HepG2 (cell line): ENCODE data around the gene C16orf87. TPM values are rescaled to one million over a fixed set of nuclear protein-coding genes. Genes with fewer than 3 reads are reported as not detected.

Source experiments
- NFKB2 ChIP-seq: sonication (generic); formaldehyde crosslinking; IDR thresholded peaks from 2 replicates; pipeline ENCODE4 v1.4.0; 2020; ENCODE audit warnings: missing genetic modification reagents, borderline replicate concordance
- NPAS2 ChIP-seq: sonication (generic); formaldehyde crosslinking; IDR thresholded peaks from 2 replicates; pipeline ENCODE4 v1.8.0; 2022; ENCODE audit warnings: mild to moderate bottlenecking, missing genetic modification reagents, borderline replicate concordance
- POGZ ChIP-seq: sonication (generic); formaldehyde crosslinking; IDR thresholded peaks from 2 replicates; pipeline ENCODE4 v1.4.0; 2020; ENCODE audit warnings: mild to moderate bottlenecking, missing genetic modification reagents
- RBM39 ChIP-seq: fragments of 200-400 bp; formaldehyde crosslinking; IDR thresholded peaks from one replicate; pipeline ENCODE4 v1.6.1; 2018; ENCODE audit warnings: antibody characterized with exemption, mild to moderate bottlenecking, low read depth, low read length; ENCODE audit not compliant: poor library complexity, severe bottlenecking
- ZFX ChIP-seq: sonication (generic); formaldehyde crosslinking; IDR thresholded peaks from 2 replicates; pipeline ENCODE4 v1.4.0; 2020; ENCODE audit warnings: mild to moderate bottlenecking, low read depth, missing genetic modification reagents, moderate library complexity
- ZMYM4 ChIP-seq: sonication (generic); formaldehyde crosslinking; IDR thresholded peaks from 2 replicates; pipeline ENCODE4 v1.8.1; 2023; ENCODE audit warnings: mild to moderate bottlenecking, missing genetic modification reagents
- ZNF331 ChIP-seq: sonication (generic); formaldehyde crosslinking; IDR thresholded peaks from 2 replicates; pipeline ENCODE4 v1.4.0; 2020; ENCODE audit warnings: missing genetic modification reagents
- ZNF557 ChIP-seq: sonication (generic); formaldehyde crosslinking; IDR thresholded peaks from 2 replicates; pipeline ENCODE4 v1.4.0; 2020; ENCODE audit warnings: missing genetic modification reagents
- ZSCAN30 ChIP-seq: sonication (generic); formaldehyde crosslinking; IDR thresholded peaks from 2 replicates; pipeline ENCODE4 v1.5.0; 2020; ENCODE audit warnings: mild to moderate bottlenecking, missing genetic modification reagents
- polyA plus RNA-seq, 8 experiments: library from polyadenylated mRNA; depleted of rRNA in 3 of 8; stranded (reverse) in 7 of 8; unstranded in 1 of 8; fragments of >200 nt; fragmentation: Illumina TruSeq in 4 of 8; extraction: Trizol in 4 of 8; gene quantifications; 2 replicates each; pipeline versions ENCODE4 v1.2.1 to v1.2.3, GENCODE V29; 2011 to 2016; ENCODE audit warnings: low read depth in 4 of 8, missing spikeins in 1 of 8, mixed read lengths in 1 of 8; ENCODE audit not compliant: insufficient read depth in 1 of 8
- total RNA-seq, 5 experiments: library from RNA; depleted of rRNA; stranded (reverse); fragments of >200 nt; fragmentation: Illumina TruSeq; extraction: Trizol; gene quantifications; 2 replicates each; pipeline ENCODE4 v1.2.3, GENCODE V29; 2016; ENCODE audit warnings: low read depth in 1 of 5
- TF ChIP-seq, protein P1 (sequence below): sonication (generic); formaldehyde crosslinking; IDR thresholded peaks from one replicate; pipeline ENCODE4 v1.5.1; 2020; ENCODE audit warnings: mild to moderate bottlenecking, missing genetic modification reagents; ENCODE audit errors: not compliant biosample characterization
- TF ChIP-seq, protein P2 (sequence below): conservative IDR thresholded peaks from 2 replicates; pipeline ENCODE4 v1.6.1; 2018; ENCODE audit warnings: missing genetic modification reagents
- TF ChIP-seq, protein P3 (sequence below): sonication (generic); formaldehyde crosslinking; IDR thresholded peaks from 2 replicates; pipeline ENCODE4 v1.4.0; 2020; ENCODE audit warnings: missing genetic modification reagents, mild to moderate bottlenecking, borderline replicate concordance
- TF ChIP-seq, protein P4 (sequence below): sonication (generic); formaldehyde crosslinking; IDR thresholded peaks from 2 replicates; pipeline ENCODE4 v1.4.0; 2020; ENCODE audit warnings: missing genetic modification reagents
- TF ChIP-seq, protein P5 (sequence below): IDR thresholded peaks from 2 replicates; pipeline ENCODE4 v1.6.1; 2016; ENCODE audit warnings: missing compliant biosample characterization, missing genetic modification reagents, borderline replicate concordance

Gene C16orf87
- total and polyA plus RNA-seq, 2 of the 13 experiments (the other 11 are each of a cell fraction or from before 2014, with no cell fraction given) = 8.6 to 19.5 TPM

DNA sequence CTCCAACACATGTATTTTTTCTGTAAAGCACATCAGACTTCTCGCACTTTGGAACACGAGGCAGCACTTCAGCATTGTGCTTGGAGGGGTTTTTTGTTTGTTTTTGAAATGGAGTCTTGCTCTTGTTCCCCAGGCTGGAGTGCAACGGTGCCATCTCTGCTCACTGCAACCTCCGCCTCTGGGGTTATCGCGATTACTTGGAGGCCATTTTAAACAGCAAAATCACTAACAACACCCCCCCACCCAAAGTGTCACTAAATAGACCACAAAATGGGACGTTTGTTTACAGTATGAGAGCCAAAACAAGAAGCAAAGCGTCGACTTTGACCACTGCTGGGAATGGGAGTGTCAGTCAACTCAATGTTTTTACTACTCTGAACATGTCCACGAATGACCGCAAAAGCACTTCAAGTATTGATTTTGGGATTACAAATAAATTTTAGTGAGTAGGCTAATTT lies 9.0 kb upstream of the C16orf87 start (continued):
- TF ChIP-seq, protein P1, sequence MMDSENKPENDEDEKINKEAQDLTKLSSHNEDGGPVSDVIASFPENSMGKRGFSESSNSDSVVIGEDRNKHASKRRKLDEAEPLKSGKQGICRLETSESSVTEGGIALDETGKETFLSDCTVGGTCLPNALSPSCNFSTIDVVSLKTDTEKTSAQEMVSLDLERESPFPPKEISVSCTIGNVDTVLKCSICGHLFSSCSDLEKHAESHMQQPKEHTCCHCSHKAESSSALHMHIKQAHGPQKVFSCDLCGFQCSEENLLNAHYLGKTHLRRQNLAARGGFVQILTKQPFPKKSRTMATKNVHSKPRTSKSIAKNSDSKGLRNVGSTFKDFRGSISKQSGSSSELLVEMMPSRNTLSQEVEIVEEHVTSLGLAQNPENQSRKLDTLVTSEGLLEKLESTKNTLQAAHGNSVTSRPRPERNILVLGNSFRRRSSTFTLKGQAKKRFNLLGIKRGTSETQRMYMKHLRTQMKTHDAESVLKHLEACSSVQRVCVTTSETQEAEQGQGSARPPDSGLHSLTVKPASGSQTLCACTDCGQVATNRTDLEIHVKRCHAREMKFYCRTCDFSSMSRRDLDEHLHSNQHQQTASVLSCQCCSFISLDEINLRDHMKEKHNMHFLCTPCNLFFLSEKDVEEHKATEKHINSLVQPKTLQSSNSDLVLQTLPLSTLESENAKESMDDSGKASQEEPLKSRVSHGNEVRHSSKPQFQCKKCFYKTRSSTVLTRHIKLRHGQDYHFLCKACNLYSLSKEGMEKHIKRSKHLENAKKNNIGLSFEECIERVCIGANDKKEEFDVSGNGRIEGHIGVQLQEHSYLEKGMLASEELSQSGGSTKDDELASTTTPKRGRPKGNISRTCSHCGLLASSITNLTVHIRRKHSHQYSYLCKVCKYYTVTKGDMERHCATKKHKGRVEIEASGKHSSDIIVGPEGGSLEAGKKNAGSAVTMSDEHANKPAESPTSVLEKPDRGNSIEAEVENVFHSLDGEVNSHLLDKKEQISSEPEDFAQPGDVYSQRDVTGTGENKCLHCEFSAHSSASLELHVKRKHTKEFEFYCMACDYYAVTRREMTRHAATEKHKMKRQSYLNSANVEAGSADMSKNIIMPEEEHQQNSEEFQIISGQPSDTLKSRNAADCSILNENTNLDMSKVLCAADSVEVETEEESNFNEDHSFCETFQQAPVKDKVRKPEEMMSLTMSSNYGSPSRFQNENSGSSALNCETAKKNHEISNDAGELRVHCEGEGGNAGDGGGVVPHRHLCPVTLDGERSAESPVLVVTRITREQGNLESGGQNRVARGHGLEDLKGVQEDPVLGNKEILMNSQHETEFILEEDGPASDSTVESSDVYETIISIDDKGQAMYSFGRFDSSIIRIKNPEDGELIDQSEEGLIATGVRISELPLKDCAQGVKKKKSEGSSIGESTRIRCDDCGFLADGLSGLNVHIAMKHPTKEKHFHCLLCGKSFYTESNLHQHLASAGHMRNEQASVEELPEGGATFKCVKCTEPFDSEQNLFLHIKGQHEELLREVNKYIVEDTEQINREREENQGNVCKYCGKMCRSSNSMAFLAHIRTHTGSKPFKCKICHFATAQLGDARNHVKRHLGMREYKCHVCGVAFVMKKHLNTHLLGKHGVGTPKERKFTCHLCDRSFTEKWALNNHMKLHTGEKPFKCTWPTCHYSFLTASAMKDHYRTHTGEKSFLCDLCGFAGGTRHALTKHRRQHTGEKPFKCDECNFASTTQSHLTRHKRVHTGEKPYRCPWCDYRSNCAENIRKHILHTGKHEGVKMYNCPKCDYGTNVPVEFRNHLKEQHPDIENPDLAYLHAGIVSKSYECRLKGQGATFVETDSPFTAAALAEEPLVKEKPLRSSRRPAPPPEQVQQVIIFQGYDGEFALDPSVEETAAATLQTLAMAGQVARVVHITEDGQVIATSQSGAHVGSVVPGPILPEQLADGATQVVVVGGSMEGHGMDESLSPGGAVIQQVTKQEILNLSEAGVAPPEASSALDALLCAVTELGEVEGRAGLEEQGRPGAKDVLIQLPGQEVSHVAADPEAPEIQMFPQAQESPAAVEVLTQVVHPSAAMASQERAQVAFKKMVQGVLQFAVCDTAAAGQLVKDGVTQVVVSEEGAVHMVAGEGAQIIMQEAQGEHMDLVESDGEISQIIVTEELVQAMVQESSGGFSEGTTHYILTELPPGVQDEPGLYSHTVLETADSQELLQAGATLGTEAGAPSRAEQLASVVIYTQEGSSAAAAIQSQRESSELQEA (CRISPR knock-in tag) = no peak
- TF ChIP-seq, protein P2, sequence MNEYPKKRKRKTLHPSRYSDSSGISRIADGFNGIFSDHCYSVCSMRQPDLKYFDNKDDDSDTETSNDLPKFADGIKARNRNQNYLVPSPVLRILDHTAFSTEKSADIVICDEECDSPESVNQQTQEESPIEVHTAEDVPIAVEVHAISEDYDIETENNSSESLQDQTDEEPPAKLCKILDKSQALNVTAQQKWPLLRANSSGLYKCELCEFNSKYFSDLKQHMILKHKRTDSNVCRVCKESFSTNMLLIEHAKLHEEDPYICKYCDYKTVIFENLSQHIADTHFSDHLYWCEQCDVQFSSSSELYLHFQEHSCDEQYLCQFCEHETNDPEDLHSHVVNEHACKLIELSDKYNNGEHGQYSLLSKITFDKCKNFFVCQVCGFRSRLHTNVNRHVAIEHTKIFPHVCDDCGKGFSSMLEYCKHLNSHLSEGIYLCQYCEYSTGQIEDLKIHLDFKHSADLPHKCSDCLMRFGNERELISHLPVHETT (CRISPR knock-in tag) = no peak
- TF ChIP-seq ZMYM4 (CRISPR knock-in tag) (peak; percentile 51; the same call in 1 of the 2 replicates), NPAS2 (CRISPR knock-in tag) (no peak), ZNF331 (CRISPR knock-in tag) (no peak), POGZ (CRISPR knock-in tag) (no peak; the same call in 1 of the 2 replicates), ZSCAN30 (CRISPR knock-in tag) (no peak), ZFX (CRISPR knock-in tag) (no peak), NFKB2 (CRISPR knock-in tag) (no peak), ZNF557 (CRISPR knock-in tag) (no peak; the same call in 1 of the 2 replicates), RBM39 (no peak)
- TF ChIP-seq, protein P3, sequence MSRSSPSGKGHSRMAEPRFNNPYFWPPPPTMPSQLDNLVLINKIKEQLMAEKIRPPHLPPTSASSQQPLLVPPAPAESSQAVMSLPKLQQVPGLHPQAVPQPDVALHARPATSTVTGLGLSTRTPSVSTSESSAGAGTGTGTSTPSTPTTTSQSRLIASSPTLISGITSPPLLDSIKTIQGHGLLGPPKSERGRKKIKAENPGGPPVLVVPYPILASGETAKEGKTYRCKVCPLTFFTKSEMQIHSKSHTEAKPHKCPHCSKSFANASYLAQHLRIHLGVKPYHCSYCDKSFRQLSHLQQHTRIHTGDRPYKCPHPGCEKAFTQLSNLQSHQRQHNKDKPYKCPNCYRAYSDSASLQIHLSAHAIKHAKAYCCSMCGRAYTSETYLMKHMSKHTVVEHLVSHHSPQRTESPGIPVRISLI (CRISPR knock-in tag) = no peak; the same call in 1 of the 2 replicates
- TF ChIP-seq, protein P4, sequence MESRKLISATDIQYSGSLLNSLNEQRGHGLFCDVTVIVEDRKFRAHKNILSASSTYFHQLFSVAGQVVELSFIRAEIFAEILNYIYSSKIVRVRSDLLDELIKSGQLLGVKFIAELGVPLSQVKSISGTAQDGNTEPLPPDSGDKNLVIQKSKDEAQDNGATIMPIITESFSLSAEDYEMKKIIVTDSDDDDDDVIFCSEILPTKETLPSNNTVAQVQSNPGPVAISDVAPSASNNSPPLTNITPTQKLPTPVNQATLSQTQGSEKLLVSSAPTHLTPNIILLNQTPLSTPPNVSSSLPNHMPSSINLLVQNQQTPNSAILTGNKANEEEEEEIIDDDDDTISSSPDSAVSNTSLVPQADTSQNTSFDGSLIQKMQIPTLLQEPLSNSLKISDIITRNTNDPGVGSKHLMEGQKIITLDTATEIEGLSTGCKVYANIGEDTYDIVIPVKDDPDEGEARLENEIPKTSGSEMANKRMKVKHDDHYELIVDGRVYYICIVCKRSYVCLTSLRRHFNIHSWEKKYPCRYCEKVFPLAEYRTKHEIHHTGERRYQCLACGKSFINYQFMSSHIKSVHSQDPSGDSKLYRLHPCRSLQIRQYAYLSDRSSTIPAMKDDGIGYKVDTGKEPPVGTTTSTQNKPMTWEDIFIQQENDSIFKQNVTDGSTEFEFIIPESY (CRISPR knock-in tag) = no peak
- TF ChIP-seq, protein P5, sequence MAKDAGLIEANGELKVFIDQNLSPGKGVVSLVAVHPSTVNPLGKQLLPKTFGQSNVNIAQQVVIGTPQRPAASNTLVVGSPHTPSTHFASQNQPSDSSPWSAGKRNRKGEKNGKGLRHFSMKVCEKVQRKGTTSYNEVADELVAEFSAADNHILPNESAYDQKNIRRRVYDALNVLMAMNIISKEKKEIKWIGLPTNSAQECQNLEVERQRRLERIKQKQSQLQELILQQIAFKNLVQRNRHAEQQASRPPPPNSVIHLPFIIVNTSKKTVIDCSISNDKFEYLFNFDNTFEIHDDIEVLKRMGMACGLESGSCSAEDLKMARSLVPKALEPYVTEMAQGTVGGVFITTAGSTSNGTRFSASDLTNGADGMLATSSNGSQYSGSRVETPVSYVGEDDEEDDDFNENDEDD (CRISPR knock-in tag) = peak; percentile 43; the same call in 1 of the 2 replicates
